CD8-positive, alpha-beta memory T cell (primary cell): ENCODE measurements around the gene GNGT2. TPM values are rescaled to one million over a fixed set of nuclear protein-coding genes. Genes with fewer than 3 reads are reported as not detected.

Experiments
- CTCF ChIA-PET: fragments of 350-600 bp; sonication (Branson Sonifier 250); formaldehyde crosslinking; loops from one replicate; lab custom pipeline; 2021; ENCODE audit warnings: antibody characterized with exemption; lab: Charles Lee
- POLR2A ChIA-PET: fragments of 350-600 bp; sonication (Branson Sonifier 250); formaldehyde crosslinking; loops from one replicate; lab custom pipeline; 2021; ENCODE audit warnings: antibody characterized with exemption; lab: Charles Lee
- DNase-seq, 5 donors: peaks; one replicate each; pipeline versions ENCODE4 v3.0.0 to v3.0.0-alpha.2; 2020 to 2022; ENCODE audit warnings: mixed read lengths in 1 of 5
- H3K27ac ChIP-seq: one replicate; pipeline ENCODE4 v1.7.0; 2013; ENCODE audit warnings: low read depth, mild to moderate bottlenecking, low read length, moderate library complexity
- H3K27me3 ChIP-seq: 2 replicates; pipeline ENCODE4 v1.7.0; 2013; ENCODE audit warnings: low read length, mild to moderate bottlenecking; ENCODE audit not compliant: insufficient read depth, poor library complexity, severe bottlenecking
- H3K36me3 ChIP-seq: 2 replicates; pipeline ENCODE4 v1.7.0; 2013; ENCODE audit warnings: mild to moderate bottlenecking, low read length, moderate library complexity; ENCODE audit not compliant: insufficient read depth
- H3K4me1 ChIP-seq: 2 replicates; pipeline ENCODE4 v1.7.0; 2013; ENCODE audit warnings: mild to moderate bottlenecking, low read length, moderate library complexity; ENCODE audit not compliant: insufficient read depth
- H3K4me3 ChIP-seq: 2 replicates; pipeline ENCODE4 v1.7.0; 2013; ENCODE audit warnings: mild to moderate bottlenecking, low read length
- H3K9me3 ChIP-seq: 2 replicates; pipeline ENCODE4 v1.7.0; 2013; ENCODE audit warnings: mild to moderate bottlenecking, low read length
- H3K27ac Mint-ChIP-seq, 8 donors: one replicate each; pipeline ENCODE4 v1.8.0; 2020 to 2021; ENCODE audit warnings: mixed read lengths in 8 of 8, mild to moderate bottlenecking in 6 of 8, inconsistent platforms in 3 of 8, moderate library complexity in 3 of 8
- H3K27me3 Mint-ChIP-seq, 2 donors: one replicate each; pipeline ENCODE4 v1.8.0; 2020 to 2021; ENCODE audit warnings: mixed read lengths in 2 of 2, mild to moderate bottlenecking in 1 of 2, moderate library complexity in 1 of 2
- H3K36me3 Mint-ChIP-seq, 3 donors: one replicate each; pipeline ENCODE4 v1.8.0; 2020 to 2021; ENCODE audit warnings: mixed read lengths in 3 of 3, inconsistent platforms in 1 of 3, mild to moderate bottlenecking in 1 of 3
- H3K4me1 Mint-ChIP-seq, 3 donors: one replicate each; pipeline ENCODE4 v1.8.0; 2020 to 2021; ENCODE audit warnings: mixed read lengths in 3 of 3, inconsistent platforms in 1 of 3, mild to moderate bottlenecking in 1 of 3
- H3K4me3 Mint-ChIP-seq, 7 donors: one replicate each; pipeline ENCODE4 v1.8.0; 2020 to 2021; ENCODE audit warnings: mixed read lengths in 7 of 7, mild to moderate bottlenecking in 6 of 7, moderate library complexity in 4 of 7, inconsistent platforms in 2 of 7
- H3K9me3 Mint-ChIP-seq, 5 donors: one replicate each; pipeline ENCODE4 v1.8.0; 2020 to 2022; ENCODE audit warnings: mixed read lengths in 5 of 5, mild to moderate bottlenecking in 3 of 5, moderate library complexity in 2 of 5, inconsistent platforms in 1 of 5
- polyA plus RNA-seq: library from polyadenylated mRNA; unstranded; fragments of 300-500 nt; fragmentation: Illumina TruSeq; gene quantifications from one replicate; pipeline ENCODE4 v1.2.3, GENCODE V29; 2021
- total RNA-seq, 2 experiments: library from RNA; stranded (reverse); gene quantifications; one replicate each; pipeline ENCODE4 v1.2.3, GENCODE V29; 2021

GNGT2 gene
- total and polyA plus RNA-seq, 3 experiments from 2014 or later: 24.0 to 33.6 (median 26.5) TPM

GRCh38 chr17:49235896-49236295 lies 25.5 kb upstream of the GNGT2 start:
- H3K4me1 ChIP-seq: peaks cover 2% of the 10 kb centered on the region
- H3K27me3 ChIP-seq: no peaks in the 10 kb centered on the region
- Mint-ChIP-seq H3K4me3 (no peak overlapping the region), H3K4me1 (peaks cover 4 to 10% (median 5%) of the 10 kb centered on the region in 3 donors), H3K36me3 (no peaks in the 10 kb centered on the region), H3K27me3 (peaks cover 6 to 10% of the 10 kb centered on the region in 2 donors), H3K9me3 (no peaks in the 10 kb centered on the region), H3K27ac (no peak overlapping the region)
- no peak overlapping the region for H3K27ac ChIP-seq
- no peaks in the 10 kb centered on the region for H3K36me3 ChIP-seq
- DNase-seq: no peak
- ChIA-PET CTCF (interaction anchor here (1.4 kb wide), 1 partner anchor 56 kb away, joined by 5 read pairs; no protein-coding TSS in a partner anchor), POLR2A (no interaction called here)
- no peak overlapping the region for H3K4me3 ChIP-seq
- no peaks in the 10 kb centered on the region for H3K9me3 ChIP-seq

GRCh38 chr17:49234509-49235080 lies 24.2 kb upstream of the GNGT2 start:
- no peak for DNase-seq
- no peak overlapping the region for H3K4me3 Mint-ChIP-seq
- no peaks in the 10 kb centered on the region for H3K36me3 ChIP-seq
- CTCF ChIA-PET: interaction anchor here (1.4 kb wide), 1 partner anchor 55 kb away, joined by 5 read pairs; no protein-coding TSS in a partner anchor
- H3K4me3 ChIP-seq: no peak overlapping the region
- POLR2A ChIA-PET: no interaction called here
- peaks cover 11% of the 10 kb centered on the region for H3K4me1 ChIP-seq
- H3K9me3 Mint-ChIP-seq: no peaks in the 10 kb centered on the region
- H3K4me1 Mint-ChIP-seq: peaks cover 5 to 21% (median 7%) of the 10 kb centered on the region in 3 donors
- no peaks in the 10 kb centered on the region for H3K36me3 Mint-ChIP-seq
- H3K27ac ChIP-seq: no peak overlapping the region
- H3K27me3 ChIP-seq: no peaks in the 10 kb centered on the region
- H3K27me3 Mint-ChIP-seq: peaks cover 6 to 10% of the 10 kb centered on the region in 2 donors
- H3K9me3 ChIP-seq: no peaks in the 10 kb centered on the region
- H3K27ac Mint-ChIP-seq: peak overlapping the region in 2 of 8 donors; percentile 24 to 66

GRCh38 chr17:49231563-49231894 lies 21.2 kb upstream of the GNGT2 start:
- peak overlapping the region; percentile 72 to 95 (median 85) for H3K4me3 Mint-ChIP-seq
- H3K27me3 Mint-ChIP-seq: peaks cover 6 to 9% of the 10 kb centered on the region in 2 donors
- no peak for DNase-seq
- Histone ChIP-seq H3K27me3 (no peaks in the 10 kb centered on the region), H3K36me3 (no peaks in the 10 kb centered on the region), H3K4me3 (peak overlapping the region; percentile 91), H3K9me3 (no peaks in the 10 kb centered on the region), H3K27ac (no peak overlapping the region), H3K4me1 (peaks cover 20% of the 10 kb centered on the region)
- CTCF ChIA-PET: interaction anchor here (1.0 to 8.3 kb wide), 3 partner anchors 13 to 37 kb away, joined by 3 to 173 read pairs (median 3); no protein-coding TSS in a partner anchor
- H3K9me3 Mint-ChIP-seq: no peaks in the 10 kb centered on the region
- H3K27ac Mint-ChIP-seq: peak overlapping the region in 4 of 8 donors; percentile 14 to 78 (median 68)
- H3K36me3 Mint-ChIP-seq: no peaks in the 10 kb centered on the region
- POLR2A ChIA-PET: no interaction called here
- peaks cover 12 to 40% (median 17%) of the 10 kb centered on the region in 3 donors for H3K4me1 Mint-ChIP-seq

GRCh38 chr17:49230636-49231562 lies 20.5 kb upstream of the GNGT2 start, which contains the start of gene PHOSPHO1:
Gene PHOSPHO1, minus strand, starts transcription at chr17:49230787. Its CDS starts 4,096 bp downstream, at chr17:49226691.
- Histone ChIP-seq H3K4me3 (peak within 1 kb of the TSS; percentile 91), H3K9me3 (no peaks in the 10 kb centered on the region), H3K36me3 (no peaks in the 10 kb centered on the region), H3K27ac (no peak within 1 kb of the TSS), H3K27me3 (no peaks in the 10 kb centered on the region), H3K4me1 (peaks cover 20% of the 10 kb centered on the region)
- POLR2A ChIA-PET: interaction anchor here (1.3 to 1.7 kb wide), 3 partner anchors 13 to 39 kb away, joined by 4 to 7 read pairs (median 5); no protein-coding TSS in a partner anchor
- Mint-ChIP-seq H3K9me3 (no peaks in the 10 kb centered on the region), H3K27me3 (peaks cover 6 to 9% of the 10 kb centered on the region in 2 donors), H3K4me3 (peak within 1 kb of the TSS; percentile 72 to 95 (median 85)), H3K4me1 (peaks cover 12 to 41% (median 17%) of the 10 kb centered on the region in 3 donors), H3K27ac (peak within 1 kb of the TSS in 7 of 8 donors; percentile 61 to 96 (median 78)), H3K36me3 (no peaks in the 10 kb centered on the region)
- CTCF ChIA-PET: interaction anchor here (1.0 to 8.3 kb wide), 5 partner anchors 13 to 195 kb away, joined by 3 to 173 read pairs (median 126); partner anchors contain the start of genes ABI3 and GNGT2
- DNase-seq: peak; percentile 85 to 93 (median 85)

- H3K9me3 Mint-ChIP-seq: no peaks in the 10 kb centered on the region
- peak overlapping the region; percentile 91 for H3K4me3 ChIP-seq
- no peak for DNase-seq
- peak overlapping the region; percentile 72 to 95 (median 85) for H3K4me3 Mint-ChIP-seq
- peaks cover 25% of the 10 kb centered on the region for H3K4me1 ChIP-seq
- ChIA-PET POLR2A (interaction anchor here (1.0 to 1.7 kb wide), 4 partner anchors 12 to 50 kb away, joined by 3 to 7 read pairs (median 4); no protein-coding TSS in a partner anchor), CTCF (interaction anchor here (1.0 to 8.3 kb wide), 6 partner anchors 17 to 194 kb away, joined by 3 to 173 read pairs (median 64); partner anchors contain the start of genes ABI3 and GNGT2)
- H3K27me3 ChIP-seq: no peaks in the 10 kb centered on the region
- H3K36me3 Mint-ChIP-seq: no peaks in the 10 kb centered on the region
- peaks cover 6 to 9% of the 10 kb centered on the region in 2 donors for H3K27me3 Mint-ChIP-seq
- peaks cover 12 to 49% (median 17%) of the 10 kb centered on the region in 3 donors for H3K4me1 Mint-ChIP-seq
- no peaks in the 10 kb centered on the region for H3K9me3 ChIP-seq
- no peaks in the 10 kb centered on the region for H3K36me3 ChIP-seq
- H3K27ac Mint-ChIP-seq: peak overlapping the region in 3 of 8 donors; percentile 54 to 85 (median 73)
- H3K27ac ChIP-seq: no peak overlapping the region
Observed at GRCh38 chr17:49229805-49230600, 19.6 kb upstream of the GNGT2 start.

- ChIA-PET CTCF (interaction anchor here (1.0 to 8.3 kb wide), 7 partner anchors 16 to 193 kb away, joined by 3 to 173 read pairs (median 3); partner anchors contain the start of genes ABI3 and GNGT2), POLR2A (interaction anchor here (1.0 to 3.6 kb wide), 5 partner anchors 11 to 50 kb away, joined by 3 to 22 read pairs (median 5); no protein-coding TSS in a partner anchor)
- no peaks in the 10 kb centered on the region for H3K9me3 Mint-ChIP-seq
- peak overlapping the region in 3 of 8 donors; percentile 12 to 85 (median 73) for H3K27ac Mint-ChIP-seq
- H3K4me1 Mint-ChIP-seq: peaks cover 16 to 56% (median 22%) of the 10 kb centered on the region in 3 donors
- no peaks in the 10 kb centered on the region for H3K9me3 ChIP-seq
- no peaks in the 10 kb centered on the region for H3K27me3 ChIP-seq
- DNase-seq: no peak
- no peaks in the 10 kb centered on the region for H3K36me3 Mint-ChIP-seq
- H3K27ac ChIP-seq: no peak overlapping the region
- no peaks in the 10 kb centered on the region for H3K36me3 ChIP-seq
- H3K4me1 ChIP-seq: peaks cover 31% of the 10 kb centered on the region
- no peak overlapping the region for H3K4me3 ChIP-seq
- H3K4me3 Mint-ChIP-seq: peak overlapping the region; percentile 11 to 87 (median 71)
- peaks cover 6 to 9% of the 10 kb centered on the region in 2 donors for H3K27me3 Mint-ChIP-seq
Observed at GRCh38 chr17:49229076-49229804, 18.9 kb upstream of the GNGT2 start.
